Gastroesophageal sphincter (tissue), 4 donors: ENCODE results near the gene C19orf67. TPM values are rescaled to one million over a fixed set of nuclear protein-coding genes. Genes with fewer than 3 reads are reported as not detected.

Experiments used
- ATAC-seq: fragments of 150-250 bp; one replicate; pipeline ENCODE4 v1.9.1; 2016; ENCODE audit warnings: mild to moderate bottlenecking, moderate library complexity
- H3K27ac ChIP-seq, 4 donors: fragments of 200-600 bp; sonication (generic) in 3 of 4; 1 replicate in 3 of 4; 2 replicates in 1 of 4; pipeline ENCODE4 v1.5.1; 2016 to 2019
- H3K27me3 ChIP-seq: fragments of 200-600 bp; sonication (generic); one replicate; pipeline ENCODE4 v1.5.1; 2019
- H3K36me3 ChIP-seq, 2 donors: fragments of 200-600 bp; sonication (generic); one replicate each; pipeline ENCODE4 v1.5.1; 2019; ENCODE audit warnings: control low read depth in 1 of 2
- H3K4me1 ChIP-seq, 3 donors: fragments of 200-600 bp; sonication (generic); 1 replicate in 2 of 3; 2 replicates in 1 of 3; pipeline ENCODE4 v1.5.1; 2016 to 2019; ENCODE audit warnings: control low read depth in 2 of 3
- H3K4me3 ChIP-seq, 2 donors: fragments of 200-600 bp; sonication (generic); one replicate each; pipeline ENCODE4 v1.5.1; 2019; ENCODE audit warnings: mild to moderate bottlenecking in 1 of 2, moderate library complexity in 1 of 2
- H3K9me3 ChIP-seq, 3 donors: fragments of 200-600 bp; sonication (generic); one replicate each; pipeline ENCODE4 v1.5.1; 2017 to 2019; ENCODE audit warnings: control low read depth in 2 of 3
- CTCF ChIP-seq, 4 experiments: fragments of 200-600 bp in 2 of 4; fragments of 450-650 bp in 2 of 4; sonication (generic) in 1 of 4; IDR thresholded peaks; one replicate each; pipeline ENCODE4 v1.5.1; 2017 to 2019; ENCODE audit warnings: antibody characterized with exemption in 4 of 4, mild to moderate bottlenecking in 2 of 4, moderate library complexity in 2 of 4
- EP300 ChIP-seq: sonication (generic); formaldehyde crosslinking; IDR thresholded peaks from one replicate; pipeline ENCODE4 v1.6.1; 2017; ENCODE audit warnings: antibody characterized with exemption, mild to moderate bottlenecking
- POLR2A ChIP-seq, 2 donors: fragments of 450-650 bp; IDR thresholded peaks; one replicate each; pipeline ENCODE4 v1.6.1; 2017; ENCODE audit warnings: antibody characterized with exemption in 2 of 2, mild to moderate bottlenecking in 2 of 2, moderate library complexity in 1 of 2
- POLR2AphosphoS5 ChIP-seq: sonication (generic); formaldehyde crosslinking; IDR thresholded peaks from one replicate; pipeline ENCODE4 v1.6.1; 2017; ENCODE audit warnings: antibody characterized with exemption
- WGBS, 2 donors: methylation state at CpG; one replicate each; pipeline ENCODE4 v1.1.5; 2018; ENCODE audit warnings: low coverage in 1 of 2; 5-methylcytosine and 5-hydroxymethylcytosine counted together
- total RNA-seq, 4 donors: library from RNA; depleted of rRNA; stranded (reverse); fragments of >200 nt; gene quantifications; one replicate each; pipeline ENCODE4 v1.1.0, GENCODE V29; 2016

Gene C19orf67
- total RNA-seq, 4 donors from 2014 or later, result not detected

- Histone ChIP-seq H3K4me1 (peaks cover 7 to 92% (median 59%) of the 10 kb centered on the region in 3 donors), H3K9me3 (no peaks in the 10 kb centered on the region), H3K4me3 (no peak overlapping the region), H3K27ac (peak overlapping the region; percentile 17 to 99 (median 92)), H3K27me3 (no peaks in the 10 kb centered on the region), H3K36me3 (peaks cover 0 to 9% of the 10 kb centered on the region in 2 donors)
- no CpG with 5 or more reads among the region's 1 CpG for WGBS, 2 donors
- TF ChIP-seq EP300, result no peak
- no peak for TF ChIP-seq POLR2AphosphoS5
- no peak for TF ChIP-seq POLR2A (IDR thresholded peaks at IDR 0.05)
- no peak for TF ChIP-seq CTCF (IDR thresholded peaks at IDR 0.05)
- no peak for ATAC-seq
Observed at GRCh38 chr19:14111486-14111885, 25.9 kb upstream of the C19orf67 start.

GRCh38 chr19:14110650-14111049, 25.1 kb upstream of the C19orf67 start:
- no peak overlapping the region for H3K27ac ChIP-seq
- H3K36me3 ChIP-seq, result peaks cover 0 to 18% of the 10 kb centered on the region in 2 donors
- WGBS, 2 donors, result 38 to 40% methylated on average over 1 of the region's 2 CpGs
- H3K27me3 ChIP-seq, result no peaks in the 10 kb centered on the region
- H3K4me1 ChIP-seq, result peaks cover 6 to 83% (median 51%) of the 10 kb centered on the region in 3 donors
- H3K9me3 ChIP-seq, result no peaks in the 10 kb centered on the region
- TF ChIP-seq CTCF (IDR thresholded peaks at IDR 0.05), result no peak
- TF ChIP-seq POLR2A (IDR thresholded peaks at IDR 0.05), result no peak
- TF ChIP-seq POLR2AphosphoS5, result no peak
- TF ChIP-seq EP300, result no peak
- no peak overlapping the region for H3K4me3 ChIP-seq
- no peak for ATAC-seq

- peaks cover 0 to 46% of the 10 kb centered on the region in 2 donors for H3K36me3 ChIP-seq
- 53 to 71% methylated on average over 3 to 5 of the region's 23 CpGs for WGBS, 2 donors
- ATAC-seq, result peak; percentile 70
Observed at GRCh38 chr19:14107581-14108461, 22.2 kb upstream of the C19orf67 start.

GRCh38 chr19:14106840-14107239, 21.3 kb upstream of the C19orf67 start:
- H3K36me3 ChIP-seq, result peaks cover 0 to 56% of the 10 kb centered on the region in 2 donors
- H3K4me3 ChIP-seq, result no peak overlapping the region
- H3K4me1 ChIP-seq, result peaks cover 0 to 50% (median 16%) of the 10 kb centered on the region in 3 donors
- TF ChIP-seq EP300 (no peak), POLR2A (IDR thresholded peaks at IDR 0.05) (no peak), POLR2AphosphoS5 (no peak), CTCF (IDR thresholded peaks at IDR 0.05) (no peak)
- peak overlapping the region; percentile 64 to 92 (median 82) for H3K27ac ChIP-seq
- no peaks in the 10 kb centered on the region for H3K27me3 ChIP-seq
- ATAC-seq, result peak; percentile 25
- WGBS, 2 donors, result 83% methylated on average over 2 of the region's 16 CpGs; no CpG with 5 or more reads in 1 of the 2 donors
- no peaks in the 10 kb centered on the region for H3K9me3 ChIP-seq

More at GRCh38 chr19:14107581-14108461, 22.2 kb upstream of the C19orf67 start:
- Histone ChIP-seq H3K4me3 (no peak overlapping the region), H3K27me3 (no peaks in the 10 kb centered on the region), H3K27ac (peak overlapping the region; percentile 64 to 92 (median 82)), H3K4me1 (peaks cover 0 to 55% (median 26%) of the 10 kb centered on the region in 3 donors), H3K9me3 (no peaks in the 10 kb centered on the region)
- TF ChIP-seq POLR2AphosphoS5 (peak; percentile 10), CTCF (IDR thresholded peaks at IDR 0.05) (no peak)

- Histone ChIP-seq H3K4me3 (no peak overlapping the region), H3K4me1 (peaks cover 0 to 42% (median 10%) of the 10 kb centered on the region in 3 donors), H3K27ac (peak overlapping the region in 1 of 4 donors; percentile 82), H3K9me3 (no peaks in the 10 kb centered on the region), H3K36me3 (peaks cover 0 to 67% of the 10 kb centered on the region in 2 donors), H3K27me3 (no peaks in the 10 kb centered on the region)
- TF ChIP-seq POLR2A (IDR thresholded peaks at IDR 0.05), result no peak
- TF ChIP-seq CTCF (IDR thresholded peaks at IDR 0.05), result no peak
- WGBS, 2 donors, result 69 to 88% methylated on average over 3 to 4 of the region's 8 CpGs
- no peak for ATAC-seq
Observed at GRCh38 chr19:14105680-14106079, 20.1 kb upstream of the C19orf67 start.
